ENCODE results near the gene PREX1.
"Not testable (repeated sequence)": the region's sequence is repeated elsewhere in the genome, so short reads cannot be mapped to it uniquely, and the experiment has no call there.

PREX1 gene

GRCh38 chr20:48823960-48824498, 3.8 kb downstream of the PREX1 start:
- FAIRE-seq, result no peak

- FAIRE-seq, result no peak
These were observed 4.3 kb downstream of the PREX1 start for GRCh38 chr20:48823476-48823875.

GRCh38 chr20:48822879-48823385, 4.9 kb downstream of the PREX1 start:
- no peak for FAIRE-seq

GRCh38 chr20:48822178-48822577, 5.6 kb downstream of the PREX1 start:
- FAIRE-seq, result no peak

- FAIRE-seq, result no peak
These were observed 6.4 kb downstream of the PREX1 start for GRCh38 chr20:48821261-48821920.

GRCh38 chr20:48820649-48820973, 7.2 kb downstream of the PREX1 start:
- FAIRE-seq, result no peak

- FAIRE-seq, result no peak
These were observed 7.8 kb downstream of the PREX1 start for GRCh38 chr20:48819821-48820648.

- FAIRE-seq, result no peak
These were observed 8.7 kb downstream of the PREX1 start for GRCh38 chr20:48819089-48819488.

GRCh38 chr20:48818481-48818987, 9.3 kb downstream of the PREX1 start:
- FAIRE-seq, result no peak

- FAIRE-seq, result no peak
These were observed 9.8 kb downstream of the PREX1 start for GRCh38 chr20:48818031-48818370.

GRCh38 chr20:48817367-48818030, 10.3 kb downstream of the PREX1 start:
- no peak for FAIRE-seq

GRCh38 chr20:48816282-48817205, 11.3 kb downstream of the PREX1 start:
- FAIRE-seq, result no peak

- FAIRE-seq, result no peak
These were observed 12.3 kb downstream of the PREX1 start for GRCh38 chr20:48815537-48815936.

GRCh38 chr20:48814633-48815032, 13.2 kb downstream of the PREX1 start:
- no peak for FAIRE-seq

GRCh38 chr20:48813930-48814546, 13.8 kb downstream of the PREX1 start:
- FAIRE-seq, result no peak

GRCh38 chr20:48813446-48813747, 14.4 kb downstream of the PREX1 start:
- FAIRE-seq, result no peak

- FAIRE-seq, result no peak
These were observed 15.0 kb downstream of the PREX1 start for GRCh38 chr20:48812600-48813445.

- not testable (repeated sequence) for FAIRE-seq
These were observed 15.7 kb downstream of the PREX1 start for GRCh38 chr20:48812114-48812513.

GRCh38 chr20:48809673-48810072, 18.1 kb downstream of the PREX1 start:
- no peak for FAIRE-seq

- FAIRE-seq, result no peak
These were observed 19.3 kb downstream of the PREX1 start for GRCh38 chr20:48808382-48809034.

Data from TTC549 (cell line).